ENCODE measurements around the gene NOL3.

NOL3 gene

GRCh38 chr16:67155295-67156142 is 14.8 kb upstream of the NOL3 start:
- DNase-seq, result no peak

DNA sequence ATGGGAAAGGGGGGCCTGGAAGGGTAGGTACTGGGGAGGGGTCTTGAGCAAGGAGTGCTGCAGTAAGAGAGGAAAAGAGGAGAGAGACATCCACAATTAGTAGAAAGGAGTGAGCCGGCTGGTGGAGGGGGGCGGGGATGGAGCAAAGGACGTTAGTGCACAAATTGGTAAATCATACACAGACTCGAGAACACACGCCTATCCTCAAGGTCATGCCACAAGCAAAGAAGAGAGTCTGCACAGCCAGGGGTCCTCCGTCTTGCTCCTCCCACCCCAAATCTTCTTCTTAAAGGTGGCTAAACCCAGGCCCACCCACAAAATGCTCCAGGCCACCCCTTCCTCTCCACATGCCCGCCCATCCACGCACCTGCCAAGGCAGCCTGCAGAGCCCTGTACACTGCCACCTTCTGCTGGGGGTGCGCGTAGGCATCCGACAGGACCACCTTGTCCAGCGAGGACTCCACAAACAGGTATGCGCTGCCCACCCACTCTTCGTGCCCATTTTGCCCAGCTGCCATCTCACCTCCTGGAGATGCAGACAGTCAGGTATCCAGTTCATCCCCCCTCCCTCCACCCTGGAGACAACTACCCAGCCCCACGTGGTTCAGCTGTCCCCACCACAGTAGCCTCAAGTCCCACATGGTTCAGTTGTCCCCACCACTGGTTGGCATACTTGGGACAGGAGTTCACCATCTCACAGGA is 14.0 kb upstream of the NOL3 start:
- DNase-seq, result no peak

DNA sequence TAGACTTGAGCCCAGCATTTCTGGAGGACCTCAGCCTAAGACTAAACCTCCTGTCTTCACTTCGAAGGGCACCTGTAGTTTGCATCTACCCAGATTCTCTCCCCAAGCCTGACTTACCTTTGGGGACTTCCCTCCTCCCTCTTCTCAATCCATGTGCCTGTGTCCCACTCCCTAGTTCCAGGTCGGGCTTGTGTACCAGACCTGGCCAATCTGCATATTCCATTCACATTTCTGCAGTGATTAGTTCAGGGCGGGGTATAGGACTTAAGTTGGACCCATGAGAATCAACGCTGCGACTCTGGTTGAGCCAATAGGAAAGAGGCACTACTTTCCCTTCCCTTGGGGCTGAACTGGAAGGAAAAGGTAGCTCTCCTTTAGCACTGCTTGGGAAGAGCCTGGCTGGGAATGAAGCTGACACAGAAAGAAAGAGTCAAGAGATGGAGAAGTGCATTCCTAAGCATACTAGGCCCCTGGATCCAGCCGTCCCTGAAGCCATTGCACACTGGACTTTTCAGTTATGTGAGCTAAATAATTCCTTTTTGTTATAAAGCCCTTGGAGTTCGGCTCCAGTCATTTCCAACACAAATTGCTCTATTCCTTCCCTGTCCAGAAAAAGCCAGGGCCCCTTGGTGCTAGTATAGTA is 13.1 kb upstream of the NOL3 start:
- DNase-seq, result no peak

- DNase-seq, result no peak
Observed at GRCh38 chr16:67157892-67158635, 12.3 kb upstream of the NOL3 start.

DNA sequence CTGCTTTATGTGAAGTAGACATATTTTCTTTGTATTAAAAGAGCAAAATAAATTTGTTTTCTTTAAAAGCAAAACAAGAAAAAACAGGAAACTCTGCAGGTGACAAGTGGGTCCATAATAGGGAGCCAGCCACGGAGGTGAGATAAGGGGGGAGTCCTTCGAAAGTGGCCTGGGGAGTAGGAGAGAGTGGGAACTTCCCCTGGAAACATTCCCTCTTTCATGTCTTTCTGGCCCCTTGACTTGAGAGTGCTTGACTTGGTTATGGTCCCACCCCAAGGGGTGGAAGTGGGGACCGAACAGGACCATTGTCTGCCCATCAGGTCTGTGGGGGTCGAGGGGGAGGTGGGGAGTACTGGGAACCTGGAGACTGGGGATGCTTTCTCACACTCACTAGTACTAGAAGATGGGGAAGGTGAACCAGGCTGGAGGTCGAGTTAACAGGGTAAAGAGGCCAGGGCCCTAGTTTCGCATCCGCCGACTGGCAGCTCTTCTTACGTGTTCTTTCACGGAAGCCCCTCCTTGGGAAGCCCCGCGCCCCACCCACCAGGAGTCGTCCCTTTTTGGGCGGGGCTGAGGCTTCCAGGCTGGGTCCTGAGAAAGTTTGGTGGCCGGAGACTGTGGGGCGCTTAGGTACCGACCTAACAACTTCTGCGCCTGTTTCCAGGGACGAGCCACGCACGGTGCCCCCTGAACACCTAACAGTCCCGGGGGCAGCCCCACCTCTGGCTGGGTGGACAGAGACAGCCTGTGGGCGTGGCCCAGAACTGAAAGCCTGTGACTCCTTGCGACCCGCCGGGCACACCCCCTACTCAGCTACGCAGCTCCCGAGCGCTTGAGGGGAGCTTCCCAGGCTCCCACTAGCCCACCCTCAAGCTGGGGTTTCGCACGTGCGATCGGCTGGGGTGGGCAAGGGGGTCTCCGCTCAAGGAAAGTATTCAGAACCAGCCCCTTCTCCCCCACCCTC is 11.4 kb upstream of the NOL3 start:
- no peak for DNase-seq

GRCh38 chr16:67161595-67162058 is 8.7 kb upstream of the NOL3 start:
- DNase-seq, result no peak

GRCh38 chr16:67162506-67163163 is 7.7 kb upstream of the NOL3 start:
- no peak for DNase-seq

GRCh38 chr16:67163164-67163998 is 7.0 kb upstream of the NOL3 start:
- no peak for DNase-seq

DNA sequence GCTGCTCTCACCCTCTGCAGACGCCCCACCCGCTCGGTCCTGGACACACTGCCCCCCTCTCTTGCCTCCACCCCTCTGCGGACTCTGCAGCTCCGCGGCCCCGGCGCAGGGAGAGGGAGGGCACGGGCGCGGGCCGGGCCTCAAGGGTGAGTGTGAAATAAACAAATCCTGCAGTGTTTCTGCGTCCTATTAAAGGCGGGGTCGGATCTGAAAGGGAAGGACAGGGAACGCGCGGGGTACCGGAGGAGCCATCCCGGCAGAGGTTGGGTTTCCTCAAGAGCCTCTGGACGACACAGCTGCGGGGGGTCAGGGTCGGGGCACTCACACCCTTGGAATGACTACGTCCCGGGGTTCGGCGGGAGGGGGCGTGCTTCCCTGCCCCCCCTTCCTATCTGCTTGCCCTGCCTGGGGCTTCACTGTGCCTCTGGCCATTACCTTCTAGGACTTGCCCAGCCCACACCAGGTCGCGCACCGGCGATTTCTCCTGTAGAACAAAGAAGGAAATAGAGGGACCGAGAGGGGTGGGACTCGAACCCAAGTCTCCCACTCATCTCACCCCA is 6.3 kb upstream of the NOL3 start:
- DNase-seq, result no peak

DNA sequence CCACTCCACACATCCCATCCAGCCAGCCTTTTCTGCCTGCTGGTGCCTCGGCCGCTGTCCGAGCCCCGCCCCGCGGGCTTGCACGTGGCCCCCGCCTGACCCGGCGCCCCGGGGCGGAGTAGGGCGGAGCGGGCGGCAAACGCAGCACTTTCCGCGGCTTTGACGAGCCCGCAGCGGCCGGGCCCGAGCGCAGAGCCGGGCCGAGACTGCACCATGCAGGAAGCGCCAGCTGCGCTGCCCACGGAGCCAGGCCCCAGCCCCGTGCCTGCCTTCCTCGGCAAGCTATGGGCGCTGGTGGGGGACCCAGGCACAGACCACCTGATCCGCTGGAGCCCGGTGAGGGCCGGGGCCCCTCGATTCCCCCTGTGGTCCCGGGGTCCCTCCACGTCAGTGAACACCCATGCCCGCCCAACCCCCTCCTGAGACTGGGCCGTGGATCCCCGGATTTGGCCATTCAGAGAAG is 5.7 kb upstream of the NOL3 start, which contains the start of gene HSF4:
TSS of gene HSF4 (plus strand) at position 147 of the 463 bp plus-strand sequence. CDS start at position 214, 67 bp downstream.
- no peak for DNase-seq

DNA sequence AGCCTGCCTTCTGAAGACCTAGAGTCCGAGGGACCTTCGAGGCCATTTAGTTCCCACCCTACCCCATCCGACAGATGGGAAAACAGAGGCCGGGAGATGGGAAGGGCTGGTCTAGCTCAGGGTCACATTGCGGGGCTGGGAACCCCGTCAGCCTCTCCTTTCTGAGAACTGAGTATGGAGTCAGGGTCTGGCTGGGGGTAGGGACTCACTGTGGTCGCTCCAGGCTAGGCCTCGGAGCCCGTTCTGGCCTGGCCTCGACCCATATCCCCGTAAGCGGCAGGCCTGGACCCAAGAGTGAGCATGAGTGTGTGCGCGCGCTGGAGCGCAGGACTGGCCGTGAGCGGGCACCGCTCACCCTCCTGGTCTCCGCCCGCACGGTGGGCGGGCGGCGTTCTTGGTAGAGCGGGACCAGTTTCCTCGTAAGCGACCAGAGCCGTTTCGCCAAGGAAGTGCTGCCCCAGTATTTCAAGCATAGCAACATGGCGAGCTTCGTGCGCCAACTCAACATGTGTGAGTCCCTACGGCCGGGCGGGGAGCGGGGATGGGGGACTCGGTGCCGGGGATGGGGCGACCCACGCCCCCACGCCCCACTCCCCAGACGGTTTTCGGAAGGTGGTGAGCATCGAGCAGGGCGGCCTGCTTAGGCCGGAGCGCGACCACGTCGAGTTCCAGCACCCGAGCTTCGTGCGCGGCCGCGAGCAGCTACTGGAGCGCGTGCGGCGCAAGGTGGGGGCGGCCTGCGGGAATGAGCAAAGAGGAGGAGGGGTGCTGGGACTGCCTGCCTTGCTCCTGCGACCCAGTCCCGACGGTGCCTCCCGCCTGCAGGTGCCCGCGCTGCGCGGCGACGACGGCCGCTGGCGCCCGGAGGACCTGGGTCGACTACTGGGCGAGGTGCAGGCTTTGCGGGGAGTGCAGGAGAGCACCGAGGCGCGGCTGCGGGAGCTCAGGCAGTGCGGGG is 4.9 kb upstream of the NOL3 start:
- no peak for DNase-seq

DNA sequence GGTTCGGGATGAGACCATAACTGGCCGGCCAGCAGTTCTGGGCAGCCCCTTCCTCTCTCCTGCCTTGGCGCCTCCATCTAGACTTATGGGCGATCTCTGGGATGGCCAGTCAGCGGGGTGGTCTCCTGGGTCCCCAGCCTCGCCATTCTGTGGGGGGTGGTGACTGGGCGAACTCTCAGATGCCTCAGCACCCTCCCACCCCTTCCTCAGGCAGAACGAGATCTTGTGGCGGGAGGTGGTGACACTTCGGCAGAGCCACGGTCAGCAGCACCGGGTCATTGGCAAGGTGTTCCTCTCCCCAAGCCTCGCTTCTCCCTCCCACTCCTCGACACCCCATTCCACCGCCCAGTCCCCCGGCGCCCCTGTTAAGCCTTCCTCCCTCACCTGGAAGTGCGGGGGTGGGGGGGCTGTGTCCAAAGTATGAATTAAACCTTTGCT is 4.2 kb upstream of the NOL3 start:
- DNase-seq, result no peak

- DNase-seq, result no peak
Observed at GRCh38 chr16:67166598-67167168, 3.7 kb upstream of the NOL3 start.

DNA sequence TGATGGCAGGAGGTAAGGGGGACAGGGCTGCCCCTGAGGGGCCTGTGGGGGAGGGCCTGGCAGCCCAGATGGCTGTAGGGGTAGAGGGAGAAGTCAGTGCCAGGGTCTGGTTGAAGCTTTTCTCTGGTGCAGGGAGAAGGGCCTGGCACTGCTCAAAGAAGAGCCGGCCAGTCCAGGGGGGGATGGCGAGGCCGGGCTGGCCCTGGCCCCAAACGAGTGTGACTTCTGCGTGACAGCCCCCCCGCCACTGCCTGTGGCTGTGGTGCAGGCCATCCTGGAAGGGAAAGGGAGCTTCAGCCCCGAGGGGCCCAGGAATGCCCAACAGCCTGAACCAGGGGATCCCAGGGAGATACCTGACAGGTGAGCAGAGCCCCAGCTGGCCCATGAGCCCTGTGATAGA is 2.8 kb upstream of the NOL3 start:
- DNase-seq, result no peak

GRCh38 chr16:67169011-67169451 is 1.3 kb upstream of the NOL3 start:
- no peak for DNase-seq

DNA sequence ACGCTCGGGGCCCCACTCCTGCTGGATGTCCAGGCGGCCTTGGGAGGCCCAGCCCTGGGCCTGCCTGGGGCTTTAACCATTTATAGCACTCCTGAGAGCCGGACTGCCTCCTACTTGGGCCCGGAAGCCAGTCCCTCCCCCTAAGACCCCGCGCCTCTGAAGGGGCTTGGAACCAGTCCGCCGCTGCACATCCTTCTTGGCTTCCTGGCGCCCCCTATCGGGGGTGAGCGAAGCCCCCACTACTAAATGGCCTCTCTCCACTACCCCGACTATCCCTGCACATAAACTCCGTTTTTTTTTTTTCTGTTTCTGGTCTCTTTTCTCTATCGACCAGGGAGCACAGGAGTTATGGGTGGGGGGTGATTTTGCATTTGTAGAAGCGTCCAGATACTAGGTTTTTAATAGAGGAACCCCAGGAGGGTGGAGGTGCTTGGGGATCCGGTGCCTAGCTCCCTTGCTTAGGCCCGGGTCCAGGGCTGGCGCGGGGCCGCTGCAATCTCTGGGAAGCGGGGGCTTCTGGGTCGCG is 633 bp upstream of the NOL3 start:
- no peak for DNase-seq

DNA sequence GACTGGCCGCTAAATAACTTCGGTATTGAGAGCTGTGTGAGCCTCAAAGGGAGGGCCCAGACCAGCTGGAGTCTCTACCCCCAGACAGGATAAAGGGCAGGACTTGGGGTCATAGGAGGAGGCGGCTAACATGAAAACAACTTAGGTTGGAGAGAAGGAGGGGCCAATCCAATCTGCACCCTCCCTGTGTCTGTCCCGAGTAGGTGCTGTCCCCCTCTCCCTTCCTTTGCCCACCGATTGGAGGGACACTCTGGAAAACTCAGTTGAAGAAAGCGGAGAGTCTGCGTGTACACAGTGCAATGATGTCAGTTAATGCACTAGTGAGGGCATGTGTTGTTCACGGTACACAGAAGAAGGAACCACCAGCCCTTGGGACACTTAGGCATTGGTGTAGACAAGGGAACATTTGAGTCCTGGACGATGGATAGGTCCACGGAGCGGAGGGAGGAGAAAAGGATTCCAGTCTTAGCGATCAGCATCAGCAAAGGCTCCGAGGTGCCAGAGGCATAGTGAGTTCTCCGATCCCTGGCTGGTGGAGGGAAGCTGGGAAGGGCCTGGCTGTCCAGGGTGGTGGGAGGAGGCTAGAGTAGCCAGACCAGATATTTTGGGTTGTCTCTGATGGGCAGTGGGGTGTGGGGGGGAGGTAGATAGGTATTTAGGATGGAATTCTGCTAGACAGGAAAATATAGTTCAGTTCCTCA is 761 bp downstream of the NOL3 start:
- DNase-seq, result no peak

Measured in NCI-H2081 treated with DMSO at 0.1 percent for 48 hours (cell line).